WTC11 (cell line): ENCODE data around the gene KRT10. TPM values are rescaled to one million over a fixed set of nuclear protein-coding genes. Genes with fewer than 3 reads are reported as not detected.

ENCODE experiments used
- ATAC-seq: fragments of 200-7000 bp; cut with Tn5 transposase; 2 replicates; pipeline ENCODE4 v1.10.0; 2021; ENCODE audit warnings: mild to moderate bottlenecking, moderate library complexity
- CTCF ChIA-PET: fragments of 300-600 bp; sonication (Branson Sonifier 250); formaldehyde crosslinking; loops from one replicate; lab custom pipeline; 2021; ENCODE audit warnings: antibody characterized with exemption; lab: Charles Lee
- POLR2A ChIA-PET: fragments of 350-600 bp; sonication (Branson Sonifier 250); formaldehyde crosslinking; loops from one replicate; lab custom pipeline; 2021; ENCODE audit warnings: antibody characterized with exemption; lab: Charles Lee
- DNase-seq: peaks from one replicate; pipeline ENCODE4 v3.0.0; 2021; ENCODE audit warnings: low spot score
- H3K27ac Mint-ChIP-seq: 2 replicates; pipeline ENCODE4 v1.8.0; 2021; ENCODE audit warnings: mixed read lengths
- H3K27me3 Mint-ChIP-seq: 2 replicates; pipeline ENCODE4 v1.8.0; 2021; ENCODE audit warnings: low read depth, mild to moderate bottlenecking, moderate library complexity, mixed read lengths
- H3K36me3 Mint-ChIP-seq: 2 replicates; pipeline ENCODE4 v1.8.0; 2021; ENCODE audit warnings: mixed read lengths
- H3K4me1 Mint-ChIP-seq: 2 replicates; pipeline ENCODE4 v1.8.0; 2022; ENCODE audit warnings: mixed read lengths
- H3K4me3 Mint-ChIP-seq: 2 replicates; pipeline ENCODE4 v1.8.0; 2021; ENCODE audit warnings: mild to moderate bottlenecking, moderate library complexity, mixed read lengths
- H3K9me3 Mint-ChIP-seq: 2 replicates; pipeline ENCODE4 v1.8.0; 2021; ENCODE audit warnings: mixed read lengths
- AFF4 ChIP-seq: sonication (generic); formaldehyde crosslinking; IDR thresholded peaks from 2 replicates; pipeline ENCODE4 v1.8.1; 2023; ENCODE audit warnings: mild to moderate bottlenecking, missing genetic modification reagents, borderline replicate concordance
- ATF1 ChIP-seq: sonication (generic); formaldehyde crosslinking; IDR thresholded peaks from 2 replicates; pipeline ENCODE4 v1.8.1; 2023; ENCODE audit warnings: mild to moderate bottlenecking, moderate library complexity, missing genetic modification reagents
- ATF2 ChIP-seq: sonication (generic); formaldehyde crosslinking; IDR thresholded peaks from 2 replicates; pipeline ENCODE4 v1.8.1; 2022; ENCODE audit warnings: low read depth, missing genetic modification reagents, borderline replicate concordance
- CBFB ChIP-seq: sonication (generic); formaldehyde crosslinking; IDR thresholded peaks from 2 replicates; pipeline ENCODE4 v1.8.1; 2022; ENCODE audit warnings: mild to moderate bottlenecking, low read depth, missing genetic modification reagents
- CREM ChIP-seq: sonication (generic); formaldehyde crosslinking; IDR thresholded peaks from 2 replicates; pipeline ENCODE4 v1.8.1; 2022; ENCODE audit warnings: mild to moderate bottlenecking, missing genetic modification reagents, moderate library complexity
- CTCF ChIP-seq: fragments of 200-600 bp; IDR thresholded peaks from 2 replicates; pipeline ENCODE4 v1.8.0; 2022; ENCODE audit warnings: antibody characterized with exemption
- EMX1 ChIP-seq: fragments of 250-450 bp; sonication (Bioruptor Pico); IDR thresholded peaks from 2 replicates; pipeline ENCODE4 v1.8.0; 2021; ENCODE audit warnings: mild to moderate bottlenecking
- ESRRA ChIP-seq: sonication (generic); formaldehyde crosslinking; IDR thresholded peaks from 2 replicates; pipeline ENCODE4 v1.8.1; 2022; ENCODE audit warnings: mild to moderate bottlenecking, missing genetic modification reagents, borderline replicate concordance
- ETV6 ChIP-seq: sonication (generic); formaldehyde crosslinking; IDR thresholded peaks from 2 replicates; pipeline ENCODE4 v1.8.1; 2022; ENCODE audit warnings: mild to moderate bottlenecking, missing genetic modification reagents
- FOXK1 ChIP-seq: sonication (generic); formaldehyde crosslinking; IDR thresholded peaks from 2 replicates; pipeline ENCODE4 v1.8.0; 2022; ENCODE audit warnings: mild to moderate bottlenecking, moderate library complexity, missing genetic modification reagents
- FOXP1 ChIP-seq: sonication (generic); formaldehyde crosslinking; IDR thresholded peaks from 2 replicates; pipeline ENCODE4 v1.8.0; 2022; ENCODE audit warnings: missing genetic modification reagents, mild to moderate bottlenecking, moderate library complexity, borderline replicate concordance
- KAT7 ChIP-seq: sonication (generic); formaldehyde crosslinking; IDR thresholded peaks from 2 replicates; pipeline ENCODE4 v1.8.1; 2023; ENCODE audit warnings: missing genetic modification reagents, mild to moderate bottlenecking, borderline replicate concordance
- NFE2L1 ChIP-seq: sonication (generic); formaldehyde crosslinking; IDR thresholded peaks from 2 replicates; pipeline ENCODE4 v1.8.1; 2023; ENCODE audit warnings: missing genetic modification reagents
- NR1H2 ChIP-seq: sonication (generic); formaldehyde crosslinking; IDR thresholded peaks from 2 replicates; pipeline ENCODE4 v1.9.0; 2021; ENCODE audit warnings: mild to moderate bottlenecking, moderate library complexity, missing genetic modification reagents
- RELA ChIP-seq: sonication (generic); formaldehyde crosslinking; IDR thresholded peaks from 2 replicates; pipeline ENCODE4 v1.8.1; 2022; ENCODE audit warnings: missing genetic modification reagents, mild to moderate bottlenecking, borderline replicate concordance
- TEAD1 ChIP-seq: sonication (generic); formaldehyde crosslinking; IDR thresholded peaks from 2 replicates; pipeline ENCODE4 v1.8.0; 2022; ENCODE audit warnings: mild to moderate bottlenecking, missing genetic modification reagents
- ZBTB43 ChIP-seq: sonication (generic); formaldehyde crosslinking; IDR thresholded peaks from 2 replicates; pipeline ENCODE4 v1.8.1; 2023; ENCODE audit warnings: mild to moderate bottlenecking, missing genetic modification reagents
- ZNF121 ChIP-seq: sonication (generic); formaldehyde crosslinking; IDR thresholded peaks from 2 replicates; pipeline ENCODE4 v1.8.0; 2023; ENCODE audit warnings: missing genetic modification reagents
- ZNF263 ChIP-seq: sonication (generic); formaldehyde crosslinking; IDR thresholded peaks from 2 replicates; pipeline ENCODE4 v1.8.1; 2022; ENCODE audit warnings: low read depth, mild to moderate bottlenecking, moderate library complexity, missing genetic modification reagents
- ZNF671 ChIP-seq: fragments of 250-450 bp; sonication (Bioruptor Pico); IDR thresholded peaks from 2 replicates; pipeline ENCODE4 v1.8.0; 2021; ENCODE audit warnings: mild to moderate bottlenecking
- total RNA-seq: library from RNA; stranded (reverse); gene quantifications from 3 replicates; pipeline ENCODE4 v1.2.3, GENCODE V29; 2021
- TF ChIP-seq, protein P1 (sequence below): fragments of 250-450 bp; sonication (Bioruptor Pico); conservative IDR thresholded peaks from 2 replicates; pipeline ENCODE4 v1.9.0; 2021; ENCODE audit warnings: mild to moderate bottlenecking
- TF ChIP-seq, protein P2 (sequence below): sonication (generic); formaldehyde crosslinking; IDR thresholded peaks from 2 replicates; pipeline ENCODE4 v1.8.0; 2022; ENCODE audit warnings: mild to moderate bottlenecking, missing genetic modification reagents

The KRT10 gene
- total RNA-seq, 1 experiment from 2014 or later = 23.2 TPM

DNA sequence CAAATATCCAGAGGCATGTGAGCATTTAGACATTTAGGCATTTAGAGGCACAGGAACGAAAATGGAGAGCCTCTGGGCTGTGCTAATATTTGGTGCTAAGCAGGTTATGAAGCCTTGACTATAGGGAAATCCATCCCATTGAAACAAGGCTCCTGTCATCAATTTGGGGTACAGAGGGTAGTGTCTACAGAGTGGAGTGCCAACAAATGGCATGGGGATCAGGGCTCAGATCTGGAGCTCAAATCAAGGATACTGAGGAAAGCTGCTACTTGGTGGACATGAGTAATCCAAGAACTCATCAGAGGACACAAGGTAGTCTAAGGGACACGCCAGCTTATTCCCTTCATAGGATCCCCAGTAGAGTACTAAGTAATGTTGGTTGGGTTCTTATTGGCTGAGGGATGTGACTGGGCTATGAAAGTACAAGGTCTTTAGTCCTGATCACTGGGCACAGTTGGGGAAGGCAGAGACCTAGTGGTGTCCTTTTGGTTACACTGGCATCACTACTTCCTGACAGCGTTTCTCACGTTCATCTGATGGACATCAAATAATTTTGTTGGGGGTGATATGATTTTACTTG lies 5.2 kb downstream of the KRT10 start (continued):
- TF ChIP-seq CTCF = no peak
- TF ChIP-seq FOXK1 (CRISPR knock-in tag) = no peak
- TF ChIP-seq ATF1 (CRISPR knock-in tag) = no peak
- no peak for TF ChIP-seq CREM
- TF ChIP-seq KAT7 (CRISPR knock-in tag) = no peak
- no peak for TF ChIP-seq RELA (CRISPR knock-in tag)
- TF ChIP-seq, all 79 proteins: peak for 0

DNA sequence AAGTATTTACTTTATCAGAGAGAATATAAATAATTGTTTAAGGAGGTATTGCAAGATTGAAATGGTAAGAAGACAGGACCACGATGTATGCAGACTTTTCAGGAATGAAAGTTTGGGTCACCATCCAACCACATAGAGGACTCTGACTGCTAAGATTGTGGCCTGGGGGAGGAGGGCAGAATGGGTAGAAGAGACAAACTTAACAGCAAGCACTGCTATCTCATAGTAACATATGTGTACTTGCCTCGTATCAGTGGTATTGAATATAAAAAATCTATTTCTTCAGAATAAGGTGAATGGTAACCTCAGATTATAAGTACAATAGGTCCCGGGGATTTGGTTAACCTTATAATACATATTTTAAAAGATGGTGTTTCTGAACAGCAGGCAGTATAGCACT lies 5.8 kb downstream of the KRT10 start:
- no peak overlapping the region; the same call in 1 of the 2 replicates for H3K4me3 Mint-ChIP-seq
- no peaks in the 10 kb centered on the region for H3K9me3 Mint-ChIP-seq
- no peak for TF ChIP-seq ETV6 (CRISPR knock-in tag)
- no peak for TF ChIP-seq NR1H2
- H3K27ac Mint-ChIP-seq = no peak overlapping the region
- H3K4me1 Mint-ChIP-seq = peaks cover 14% of the 10 kb centered on the region
- ChIA-PET POLR2A (no interaction called here), CTCF (no interaction called here)
- peaks cover 13% of the 10 kb centered on the region for H3K36me3 Mint-ChIP-seq
- H3K27me3 Mint-ChIP-seq = peaks cover 54% of the 10 kb centered on the region
- ATAC-seq = no peak
- DNase-seq = no peak

GRCh38 chr17:40815381-40815780 lies 7.0 kb downstream of the KRT10 start:
- no peak overlapping the region for H3K4me3 Mint-ChIP-seq
- POLR2A ChIA-PET = no interaction called here
- CTCF ChIA-PET = interaction anchor here (1.3 to 1.4 kb wide), 2 partner anchors 48 to 734 kb away, joined by 3 read pairs; no protein-coding TSS in a partner anchor
- ATAC-seq (no peak), DNase-seq (no peak)
- H3K36me3 Mint-ChIP-seq = peaks cover 13% of the 10 kb centered on the region
- H3K4me1 Mint-ChIP-seq = peaks cover 14% of the 10 kb centered on the region
- no peak overlapping the region for H3K27ac Mint-ChIP-seq
- no peaks in the 10 kb centered on the region for H3K9me3 Mint-ChIP-seq
- H3K27me3 Mint-ChIP-seq = peaks cover 60% of the 10 kb centered on the region
- TF ChIP-seq ATF2 (CRISPR knock-in tag) = no peak
- TF ChIP-seq ZNF121 (CRISPR knock-in tag) = no peak
- no peak for TF ChIP-seq ZNF263
- TF ChIP-seq EMX1 = no peak
- no peak for TF ChIP-seq ZBTB43 (CRISPR knock-in tag)
- TF ChIP-seq, protein P1, sequence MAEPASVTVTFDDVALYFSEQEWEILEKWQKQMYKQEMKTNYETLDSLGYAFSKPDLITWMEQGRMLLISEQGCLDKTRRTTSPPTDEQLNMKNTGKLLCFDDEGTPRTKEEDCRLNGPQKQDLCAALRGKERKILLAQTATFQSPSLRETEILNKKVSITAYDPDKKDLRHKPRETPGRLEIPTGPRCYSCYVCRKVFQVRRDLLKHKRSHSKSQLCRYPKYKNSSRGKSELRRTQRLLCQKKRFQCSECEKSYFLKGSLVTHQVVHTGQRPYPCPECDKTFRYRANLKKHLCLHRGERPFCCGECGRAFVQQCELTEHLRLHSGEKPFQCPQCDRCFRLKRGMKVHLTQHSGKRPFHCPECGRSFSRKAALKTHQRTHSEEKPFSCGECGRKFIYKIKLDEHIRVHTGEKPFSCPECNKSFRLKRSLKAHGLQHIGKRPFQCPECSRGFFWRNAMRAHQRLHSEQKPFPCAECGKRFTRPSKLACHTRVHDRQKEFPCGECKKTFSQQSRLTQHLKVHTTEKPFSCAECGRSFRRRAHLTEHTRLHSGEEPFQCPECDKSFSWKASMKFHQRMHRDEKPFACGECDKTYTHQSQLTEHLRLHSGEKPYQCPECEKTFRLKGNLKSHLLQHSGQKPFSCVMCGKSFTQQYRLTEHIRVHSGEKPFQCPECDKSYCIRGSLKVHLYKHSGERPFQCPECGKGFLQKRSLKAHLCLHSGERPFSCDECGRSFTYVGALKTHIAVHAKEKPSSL (CRISPR knock-in tag) = no peak
- TF ChIP-seq, protein P2, sequence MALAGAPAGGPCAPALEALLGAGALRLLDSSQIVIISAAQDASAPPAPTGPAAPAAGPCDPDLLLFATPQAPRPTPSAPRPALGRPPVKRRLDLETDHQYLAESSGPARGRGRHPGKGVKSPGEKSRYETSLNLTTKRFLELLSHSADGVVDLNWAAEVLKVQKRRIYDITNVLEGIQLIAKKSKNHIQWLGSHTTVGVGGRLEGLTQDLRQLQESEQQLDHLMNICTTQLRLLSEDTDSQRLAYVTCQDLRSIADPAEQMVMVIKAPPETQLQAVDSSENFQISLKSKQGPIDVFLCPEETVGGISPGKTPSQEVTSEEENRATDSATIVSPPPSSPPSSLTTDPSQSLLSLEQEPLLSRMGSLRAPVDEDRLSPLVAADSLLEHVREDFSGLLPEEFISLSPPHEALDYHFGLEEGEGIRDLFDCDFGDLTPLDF = no peak
- no peak for TF ChIP-seq CBFB (CRISPR knock-in tag)
- TF ChIP-seq CREM = no peak
- no peak for TF ChIP-seq ESRRA
- no peak for TF ChIP-seq NFE2L1 (CRISPR knock-in tag)
- no peak for TF ChIP-seq AFF4 (CRISPR knock-in tag)
- TF ChIP-seq FOXP1 = no peak
- TF ChIP-seq ZNF671 (CRISPR knock-in tag) = no peak
- no peak for TF ChIP-seq TEAD1 (CRISPR knock-in tag)
